Neural progenitor cell (in vitro differentiated cells): Measurements from ENCODE around the gene ZBED4.

Experiments used
- EZH2 ChIP-seq: fragments of 200-600 bp; sonication (generic); IDR thresholded peaks from 2 replicates; pipeline ENCODE4 v1.6.1; 2017; ENCODE audit warnings: antibody characterized with exemption, mild to moderate bottlenecking, moderate library complexity
- TF ChIP-seq, protein P1 (sequence below): fragments of 200-600 bp; sonication (generic); IDR thresholded peaks from 2 replicates; pipeline ENCODE4 v1.5.1; 2017; ENCODE audit warnings: antibody characterized with exemption, mild to moderate bottlenecking

- TF ChIP-seq, protein P1, sequence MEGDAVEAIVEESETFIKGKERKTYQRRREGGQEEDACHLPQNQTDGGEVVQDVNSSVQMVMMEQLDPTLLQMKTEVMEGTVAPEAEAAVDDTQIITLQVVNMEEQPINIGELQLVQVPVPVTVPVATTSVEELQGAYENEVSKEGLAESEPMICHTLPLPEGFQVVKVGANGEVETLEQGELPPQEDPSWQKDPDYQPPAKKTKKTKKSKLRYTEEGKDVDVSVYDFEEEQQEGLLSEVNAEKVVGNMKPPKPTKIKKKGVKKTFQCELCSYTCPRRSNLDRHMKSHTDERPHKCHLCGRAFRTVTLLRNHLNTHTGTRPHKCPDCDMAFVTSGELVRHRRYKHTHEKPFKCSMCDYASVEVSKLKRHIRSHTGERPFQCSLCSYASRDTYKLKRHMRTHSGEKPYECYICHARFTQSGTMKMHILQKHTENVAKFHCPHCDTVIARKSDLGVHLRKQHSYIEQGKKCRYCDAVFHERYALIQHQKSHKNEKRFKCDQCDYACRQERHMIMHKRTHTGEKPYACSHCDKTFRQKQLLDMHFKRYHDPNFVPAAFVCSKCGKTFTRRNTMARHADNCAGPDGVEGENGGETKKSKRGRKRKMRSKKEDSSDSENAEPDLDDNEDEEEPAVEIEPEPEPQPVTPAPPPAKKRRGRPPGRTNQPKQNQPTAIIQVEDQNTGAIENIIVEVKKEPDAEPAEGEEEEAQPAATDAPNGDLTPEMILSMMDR: no peak
- TF ChIP-seq EZH2: peak; percentile 96
Measured at GRCh38 chr22:49849161-49850020, 4.3 kb upstream of the ZBED4 start.
